HEK293 (cell line): ENCODE measurements around the gene SBF2.

ENCODE experiments used
- CTCF ChIP-seq: fragments of 450-650 bp; formaldehyde crosslinking; IDR thresholded peaks from 2 replicates; pipeline ENCODE4 v1.5.1; 2016; ENCODE audit warnings: missing biosample characterization, missing genetic modification characterization
- GLIS2 ChIP-seq: fragments of 450-650 bp; formaldehyde crosslinking; IDR thresholded peaks from 2 replicates; pipeline ENCODE4 v1.5.1; 2016; ENCODE audit warnings: missing biosample characterization, missing genetic modification characterization
- ZNF211 ChIP-seq: fragments of 450-650 bp; formaldehyde crosslinking; IDR thresholded peaks from 2 replicates; pipeline ENCODE4 v1.5.1; 2016; ENCODE audit warnings: low read depth, missing biosample characterization, missing genetic modification characterization
- ZNF555 ChIP-seq: fragments of 450-650 bp; formaldehyde crosslinking; conservative IDR thresholded peaks from 2 replicates; pipeline ENCODE4 v1.5.1; 2017; ENCODE audit warnings: missing biosample characterization, mild to moderate bottlenecking, missing genetic modification characterization, inconsistent platforms

DNA sequence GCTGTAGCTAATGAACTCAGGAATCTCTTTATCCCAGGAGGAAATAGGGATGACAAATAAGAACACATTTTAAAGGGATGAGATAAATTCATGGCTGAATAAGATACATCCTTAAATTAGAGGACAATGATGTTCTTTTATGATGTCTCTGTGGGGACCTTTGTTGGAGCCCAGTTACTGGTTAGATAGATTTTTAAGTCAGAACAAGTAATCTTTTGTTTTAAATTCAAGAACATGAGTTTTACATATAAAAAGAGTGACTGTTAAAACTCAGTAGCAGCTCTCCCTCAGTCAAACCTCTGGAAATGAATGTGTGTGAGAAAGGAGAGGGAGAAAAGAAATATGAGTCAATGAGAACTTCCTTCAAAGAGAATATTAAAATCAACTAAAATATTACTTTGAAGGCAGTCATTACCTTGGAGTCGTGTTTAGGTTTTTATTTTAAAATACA is 388.5 kb downstream of the SBF2 start:
- TF ChIP-seq CTCF (tag by site-specific recombination) (no peak), ZNF555 (tag by site-specific recombination) (no peak), GLIS2 (tag by site-specific recombination) (no peak), ZNF211 (no peak)
